Endothelial cell of umbilical vein (primary cell): Measurements from ENCODE around the gene NEUROD4. TPM values are rescaled to one million over a fixed set of nuclear protein-coding genes. Genes with fewer than 3 reads are reported as not detected.

ENCODE experiments used
- BruUV-seq: library from RNA; stranded (reverse); fragments of 400-500 nt; replicated peaks from 2 replicates; lab custom pipeline; 2021; lab: Mats Ljungman, UMichigan
- CTCF ChIA-PET: fragments of 300-600, 350-600 bp; sonication (Branson Sonifier 250); formaldehyde crosslinking; loops from one replicate; lab custom pipeline; 2021; ENCODE audit warnings: antibody characterized with exemption, inconsistent platforms; lab: Charles Lee
- POLR2A ChIA-PET: fragments of 300-600, 350-600 bp; sonication (Branson Sonifier 250); formaldehyde crosslinking; loops from one replicate; lab custom pipeline; 2021; ENCODE audit warnings: antibody characterized with exemption, inconsistent platforms; lab: Charles Lee
- DNase-seq: peaks from one replicate; pipeline ENCODE4 v3.0.0-alpha.2; 2011; ENCODE audit warnings: low read depth, low spot score
- FAIRE-seq: peaks from 2 replicates; lab custom pipeline; 2011; peaks lifted over from hg19 to GRCh38; lab: Jason Lieb, UNC
- H2AFZ ChIP-seq: 2 replicates; pipeline ENCODE4 v1.6.0; 2012; ENCODE audit warnings: low read depth, low read length, control low read depth, inconsistent platforms
- H3K27ac ChIP-seq: 2 replicates; pipeline ENCODE4 v1.5.1; 2011; ENCODE audit warnings: low read depth, mild to moderate bottlenecking, control low read depth, low read length, moderate library complexity; ENCODE audit not compliant: insufficient read depth
- H3K27me3 ChIP-seq, 2 experiments: 2 replicates each; pipeline versions ENCODE4 v1.6.0 to v1.6.1; 2011; ENCODE audit warnings: low read length in 2 of 2, mixed read lengths in 1 of 2; ENCODE audit not compliant: control insufficient read depth in 2 of 2, insufficient read depth in 2 of 2
- H3K36me3 ChIP-seq, 2 experiments: 2 replicates in 1 of 2; 3 replicates in 1 of 2; pipeline ENCODE4 v1.5.1; 2011; ENCODE audit warnings: low read length in 2 of 2, mild to moderate bottlenecking in 1 of 2, moderate library complexity in 1 of 2; ENCODE audit not compliant: control insufficient read depth in 2 of 2, insufficient read depth in 2 of 2; ENCODE audit errors: extremely low read depth in 1 of 2
- H3K4me1 ChIP-seq: 3 replicates; pipeline ENCODE4 v1.5.1; 2011; ENCODE audit warnings: mild to moderate bottlenecking, low read length; ENCODE audit not compliant: control insufficient read depth, insufficient read depth; ENCODE audit errors: extremely low read depth
- H3K4me2 ChIP-seq: 2 replicates; pipeline ENCODE4 v1.6.1; 2011; ENCODE audit warnings: low read length, control low read depth, mixed read lengths; ENCODE audit not compliant: insufficient read depth
- H3K4me3 ChIP-seq, 3 experiments: fragments of 200-600 bp in 1 of 3; sonication (generic), shearing (Covaris generic) in 1 of 3; replicated peaks in 1 of 3; 2 replicates each; pipeline ENCODE4 v1.5.1; 2011 to 2016; ENCODE audit warnings: control low read depth in 3 of 3, low read length in 3 of 3, mild to moderate bottlenecking in 2 of 3, inconsistent platforms in 1 of 3, low read depth in 1 of 3, moderate library complexity in 1 of 3; ENCODE audit not compliant: insufficient read depth in 1 of 3
- H3K79me2 ChIP-seq: 2 replicates; pipeline ENCODE4 v1.6.0; 2012; ENCODE audit warnings: low read length, inconsistent platforms; ENCODE audit not compliant: control insufficient read depth, insufficient read depth
- H3K9ac ChIP-seq: replicated peaks from 2 replicates; pipeline ENCODE3; 2011; ENCODE audit warnings: low read length, control low read depth; ENCODE audit not compliant: insufficient read depth; ENCODE audit errors: extremely low read depth
- H3K9me1 ChIP-seq: replicated peaks from 3 replicates; pipeline ENCODE4 v1.6.0; 2011; ENCODE audit warnings: mild to moderate bottlenecking, low read length; ENCODE audit not compliant: control insufficient read depth, insufficient read depth; ENCODE audit errors: extremely low read depth
- H3K9me3 ChIP-seq: replicated peaks from 2 replicates; pipeline ENCODE4 v1.5.1; 2012; ENCODE audit warnings: low read length, inconsistent platforms; ENCODE audit not compliant: control insufficient read depth, insufficient read depth
- H4K20me1 ChIP-seq: replicated peaks from 2 replicates; pipeline ENCODE3; 2011; ENCODE audit warnings: mild to moderate bottlenecking, low read length; ENCODE audit not compliant: control insufficient read depth, insufficient read depth; ENCODE audit errors: extremely low read depth
- EZH2 ChIP-seq: IDR thresholded peaks from 2 replicates; pipeline ENCODE4 v1.6.1; 2012; ENCODE audit warnings: borderline replicate concordance, low read depth, mild to moderate bottlenecking, moderate library complexity, low read length, inconsistent platforms; ENCODE audit not compliant: severe bottlenecking
- FOS ChIP-seq: IDR thresholded peaks from 2 replicates; pipeline ENCODE4 v1.6.1; 2011; ENCODE audit warnings: mild to moderate bottlenecking, low read length, moderate library complexity, borderline replicate concordance; ENCODE audit not compliant: insufficient read depth
- GATA2 ChIP-seq: IDR thresholded peaks from 2 replicates; pipeline ENCODE4 v1.7.0; 2011; ENCODE audit warnings: low read depth, mild to moderate bottlenecking, moderate library complexity, mixed read lengths, low read length; ENCODE audit not compliant: insufficient read length, insufficient read depth
- JUN ChIP-seq: IDR thresholded peaks from 2 replicates; pipeline ENCODE4 v1.6.1; 2011; ENCODE audit warnings: borderline replicate concordance, low read depth; ENCODE audit not compliant: insufficient read length, insufficient read depth
- MYC ChIP-seq: IDR thresholded peaks from one replicate; pipeline ENCODE4 v1.6.1; 2011; ENCODE audit warnings: mild to moderate bottlenecking, low read depth, low read length
- POLR2A ChIP-seq: IDR thresholded peaks from 2 replicates; pipeline ENCODE4 v1.6.1; 2012; ENCODE audit warnings: low read depth, mild to moderate bottlenecking, control low read depth, low read length
- POLR2AphosphoS5 ChIP-seq: IDR thresholded peaks from 2 replicates; pipeline ENCODE4 v1.6.1; 2012; ENCODE audit warnings: low read depth, mild to moderate bottlenecking, control low read depth, low read length, moderate library complexity; ENCODE audit not compliant: insufficient read depth
- dilution Hi-C: fragments of 300-500 bp; cut with MboI; formaldehyde crosslinking; loops from one replicate; pipeline ENCODE4 v1.15.0; 2019; ENCODE audit warnings: low sequenced_read_pairs; ENCODE audit not compliant: extremely low pct_ligation_motif_present
- intact Hi-C: fragments of 100-400 bp; cut with micrococcal nuclease; formaldehyde crosslinking; loops from one replicate; pipeline ENCODE4 v1.10.0; 2022
- polyA plus RNA-seq, 4 experiments: library from polyadenylated mRNA; depleted of rRNA in 3 of 4; stranded (reverse) in 3 of 4; unstranded in 1 of 4; fragments of >200 nt; gene quantifications; 2 replicates each; pipeline versions ENCODE4 v1.2.1 to v1.2.3, GENCODE V29; 2011 to 2012; ENCODE audit warnings: missing spikeins in 1 of 4
- total RNA-seq: library from RNA; stranded (reverse); gene quantifications from 2 replicates; pipeline ENCODE4 v1.2.3, GENCODE V29; 2021
- TF ChIP-seq, protein P1 (sequence below): IDR thresholded peaks from 2 replicates; pipeline ENCODE4 v1.6.1; 2011; ENCODE audit not compliant: insufficient read depth, insufficient read length
- TF ChIP-seq, protein P2 (sequence below), 2 donors: IDR thresholded peaks; 1 replicate in 1 of 2; 2 replicates in 1 of 2; pipeline ENCODE4 v1.5.1; 2011; ENCODE audit warnings: low read length in 2 of 2, mild to moderate bottlenecking in 2 of 2, moderate library complexity in 2 of 2, control low read depth in 1 of 2, inconsistent platforms in 1 of 2, low read depth in 1 of 2; ENCODE audit not compliant: insufficient read depth in 1 of 2; ENCODE audit errors: extremely low read depth in 1 of 2

The NEUROD4 gene
- total and polyA plus RNA-seq, 2 donors (not counting 3 experiments of a cell fraction or from before 2014, with no cell fraction given) = not detected

DNA sequence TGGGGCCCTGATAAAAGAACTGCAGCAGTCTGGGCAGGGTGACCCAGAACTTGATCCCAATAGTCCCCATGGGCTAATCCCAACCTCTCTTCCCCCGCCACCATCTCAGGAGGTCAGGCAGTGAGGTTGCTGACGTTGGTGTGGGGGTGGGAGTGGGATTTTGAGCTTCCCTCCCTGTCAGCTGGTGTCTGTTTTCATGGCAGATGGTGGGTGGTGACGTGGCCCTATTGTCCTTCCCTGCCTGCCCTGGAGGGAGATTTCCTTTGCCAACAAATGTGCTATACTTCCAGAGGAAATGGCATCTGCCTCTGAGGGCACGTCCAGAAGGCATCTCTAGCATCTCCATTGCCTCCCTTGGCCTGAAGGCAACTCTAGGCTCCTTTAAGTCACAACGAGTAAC is 37.7 kb downstream of the NEUROD4 start:
- no peaks in the 10 kb centered on the region for H3K9me3 ChIP-seq
- FAIRE-seq = no peak
- no peak overlapping the region for H3K27ac ChIP-seq
- no TSS peak for BruUV-seq
- dilution Hi-C loops (no loop called here), intact Hi-C loops (no loop called here)
- no peak overlapping the region for H3K9ac ChIP-seq
- H3K27me3 ChIP-seq = peaks cover 0 to 3% of the 10 kb centered on the region in 2 experiments
- POLR2A ChIA-PET = no interaction called here
- no peaks in the 10 kb centered on the region for H3K36me3 ChIP-seq
- TF ChIP-seq EZH2 = no peak
- TF ChIP-seq POLR2AphosphoS5 = no peak
- TF ChIP-seq JUN = no peak
- TF ChIP-seq, protein P1, sequence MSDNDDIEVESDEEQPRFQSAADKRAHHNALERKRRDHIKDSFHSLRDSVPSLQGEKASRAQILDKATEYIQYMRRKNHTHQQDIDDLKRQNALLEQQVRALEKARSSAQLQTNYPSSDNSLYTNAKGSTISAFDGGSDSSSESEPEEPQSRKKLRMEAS = no peak
- TF ChIP-seq FOS = no peak
- TF ChIP-seq POLR2A = no peak
- TF ChIP-seq MYC = no peak
- TF ChIP-seq, protein P2, sequence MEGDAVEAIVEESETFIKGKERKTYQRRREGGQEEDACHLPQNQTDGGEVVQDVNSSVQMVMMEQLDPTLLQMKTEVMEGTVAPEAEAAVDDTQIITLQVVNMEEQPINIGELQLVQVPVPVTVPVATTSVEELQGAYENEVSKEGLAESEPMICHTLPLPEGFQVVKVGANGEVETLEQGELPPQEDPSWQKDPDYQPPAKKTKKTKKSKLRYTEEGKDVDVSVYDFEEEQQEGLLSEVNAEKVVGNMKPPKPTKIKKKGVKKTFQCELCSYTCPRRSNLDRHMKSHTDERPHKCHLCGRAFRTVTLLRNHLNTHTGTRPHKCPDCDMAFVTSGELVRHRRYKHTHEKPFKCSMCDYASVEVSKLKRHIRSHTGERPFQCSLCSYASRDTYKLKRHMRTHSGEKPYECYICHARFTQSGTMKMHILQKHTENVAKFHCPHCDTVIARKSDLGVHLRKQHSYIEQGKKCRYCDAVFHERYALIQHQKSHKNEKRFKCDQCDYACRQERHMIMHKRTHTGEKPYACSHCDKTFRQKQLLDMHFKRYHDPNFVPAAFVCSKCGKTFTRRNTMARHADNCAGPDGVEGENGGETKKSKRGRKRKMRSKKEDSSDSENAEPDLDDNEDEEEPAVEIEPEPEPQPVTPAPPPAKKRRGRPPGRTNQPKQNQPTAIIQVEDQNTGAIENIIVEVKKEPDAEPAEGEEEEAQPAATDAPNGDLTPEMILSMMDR (IDR thresholded peaks at IDR 0.05; ENCODE audit: extremely low read depth in 1 of 2, insufficient read depth in 1 of 2, low read depth in 1 of 2, low read length in 2 of 2) = no peak
- TF ChIP-seq GATA2 = no peak
- H3K79me2 ChIP-seq = no peaks in the 10 kb centered on the region
- no peak overlapping the region for H2AFZ ChIP-seq
- no peak overlapping the region for H3K4me2 ChIP-seq
- H3K4me1 ChIP-seq = no peaks in the 10 kb centered on the region
- H3K9me1 ChIP-seq = no peaks in the 10 kb centered on the region
- CTCF ChIA-PET = no interaction called here
- DNase-seq = no peak
- no peak overlapping the region for H3K4me3 ChIP-seq
- no peaks in the 10 kb centered on the region for H4K20me1 ChIP-seq
